SU-DHL-6 (cell line): ENCODE measurements around the gene TRAF4.

ENCODE experiments used
- CTCF ChIP-seq: fragments of 200-600 bp; sonication (generic); IDR thresholded peaks from one replicate; pipeline ENCODE4 v1.5.1; 2017; ENCODE audit warnings: antibody characterized with exemption, mild to moderate bottlenecking, low read length, moderate library complexity; ENCODE audit not compliant: insufficient read depth, poor library complexity, severe bottlenecking
- EZH2phosphoT487 ChIP-seq: fragments of 200-600 bp; sonication (generic), shearing (Covaris generic); conservative IDR thresholded peaks from 2 replicates; pipeline ENCODE4 v1.6.1; 2018; ENCODE audit warnings: mild to moderate bottlenecking, antibody characterized with exemption, low read length, moderate library complexity, mixed read lengths

GRCh38 chr17:28726627-28727491, 17.0 kb upstream of the TRAF4 start:
- TF ChIP-seq CTCF (peak; percentile 98), EZH2phosphoT487 (no peak)
